Measurements from ENCODE around the gene SEC23IP. TPM values are rescaled to one million over a fixed set of nuclear protein-coding genes. Genes with fewer than 3 reads are reported as not detected.
"Not testable (repeated sequence)": the region's sequence is repeated elsewhere in the genome, so short reads cannot be mapped to it uniquely, and the experiment has no call there.

The SEC23IP gene
- total RNA-seq (2014; rRNA removed), result 24.2 and 28.5 TPM in 2 replicates
- 26.1 TPM for polyA plus RNA-seq (2012)

GRCh38 chr10:119892188-119893065, at the start of gene SEC23IP:
Gene SEC23IP (plus strand): TSS chr10:119892730. CDS start chr10:119892783, 53 bp downstream.
- DNase-seq (ENCODE audit: low read depth), result peak; percentile 95

DNA sequence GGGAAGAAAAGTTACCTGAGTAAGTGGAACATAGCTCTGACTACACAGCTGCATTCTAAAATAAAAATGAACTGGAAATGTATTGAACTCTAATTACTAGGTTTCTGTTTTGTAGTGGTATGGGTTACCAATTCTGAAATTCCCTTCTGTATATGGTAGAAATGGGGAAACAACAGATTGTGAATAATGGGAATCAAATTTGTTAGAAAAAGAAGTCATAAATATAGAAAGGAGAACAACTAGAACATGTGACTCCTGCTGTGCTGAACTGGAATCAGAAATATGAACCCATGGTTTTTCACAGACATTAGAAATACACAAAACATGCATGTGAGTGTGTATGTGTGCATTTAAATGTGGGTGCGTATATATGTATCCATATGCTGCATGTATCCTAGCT, 46.9 kb upstream of the SEC23IP start:
- DNase-seq (ENCODE audit: low read depth), result no peak

DNA sequence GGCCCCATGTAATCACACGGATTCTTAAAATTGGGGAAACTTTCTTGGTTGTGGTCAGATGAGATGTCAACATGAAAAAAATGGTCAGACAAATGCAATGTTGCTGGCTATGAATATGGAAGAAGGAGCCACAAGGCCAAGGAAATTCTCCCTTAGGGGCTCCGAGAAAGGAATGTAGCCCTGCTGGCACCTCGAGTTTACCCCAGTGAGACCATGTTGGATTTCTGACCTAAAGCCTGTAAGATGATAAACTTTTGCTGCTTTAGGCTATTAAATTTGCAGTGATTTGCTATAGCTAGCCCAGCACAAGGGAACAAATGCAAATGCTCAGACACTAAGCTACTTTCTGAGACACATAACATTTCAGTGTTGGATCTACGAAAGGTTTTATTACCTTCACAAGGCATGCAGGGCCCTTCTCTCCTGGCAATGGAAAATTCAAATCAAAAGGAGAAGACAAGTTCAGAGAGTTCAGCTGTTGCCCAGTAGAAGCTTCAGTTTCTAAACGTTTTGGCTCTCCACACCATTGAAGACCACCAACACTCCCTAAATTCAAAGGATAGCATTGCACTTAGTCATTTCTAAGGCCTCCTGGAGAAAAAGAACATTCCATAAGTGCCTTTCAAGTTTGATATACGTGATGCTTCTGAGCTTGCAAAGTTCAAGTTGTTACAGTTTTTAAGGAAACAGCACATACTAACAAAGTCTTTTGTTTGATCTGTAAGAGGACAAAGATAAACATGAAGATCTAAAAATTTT, 43.3 kb upstream of the SEC23IP start:
- peak; percentile 88 for DNase-seq (ENCODE audit: low read depth)

DNA sequence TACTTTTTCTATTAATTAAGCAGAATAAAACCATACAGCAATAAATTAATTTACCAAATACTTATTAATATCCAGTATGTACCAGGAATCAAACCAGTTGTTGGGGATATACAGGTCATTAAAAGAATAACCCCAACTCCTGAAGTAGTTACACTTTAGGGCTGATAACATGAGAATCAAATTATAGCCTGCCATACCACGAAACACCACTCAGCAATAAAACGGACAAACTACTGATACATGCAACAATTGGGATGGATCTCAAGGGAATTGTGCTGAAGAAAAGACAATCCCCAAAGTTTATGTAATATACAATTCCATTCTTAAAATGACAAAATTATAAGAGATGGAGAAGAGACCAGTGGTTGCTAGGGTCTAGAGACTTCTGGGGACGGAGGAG, 42.6 kb upstream of the SEC23IP start:
- peak; percentile 40 for DNase-seq (ENCODE audit: low read depth)

GRCh38 chr10:119852277-119852676, 40.3 kb upstream of the SEC23IP start:
- no peak for DNase-seq (ENCODE audit: low read depth)

- no peak for DNase-seq (ENCODE audit: low read depth)
Measured at GRCh38 chr10:119852822-119853221, 39.7 kb upstream of the SEC23IP start.

DNA sequence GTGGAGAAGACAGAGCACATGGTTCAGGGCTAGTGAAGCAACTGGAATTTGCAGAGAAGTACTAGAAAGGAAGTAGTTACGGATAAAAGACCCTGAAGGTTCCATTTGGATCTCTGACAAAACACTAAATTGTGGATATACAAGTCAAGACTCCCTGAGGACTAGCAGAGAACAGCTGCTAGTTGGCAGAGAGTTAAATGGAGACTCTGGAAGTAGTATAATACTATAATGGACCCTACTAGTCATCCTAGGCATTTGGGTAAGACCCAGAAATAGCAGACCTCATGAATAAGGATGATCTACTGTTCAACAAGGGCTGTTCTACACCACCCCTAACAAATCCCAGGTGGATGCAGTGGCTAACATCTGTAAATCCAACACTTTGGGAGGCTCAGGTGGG, 39.0 kb upstream of the SEC23IP start:
- peak; percentile 69 for DNase-seq (ENCODE audit: low read depth)

DNA sequence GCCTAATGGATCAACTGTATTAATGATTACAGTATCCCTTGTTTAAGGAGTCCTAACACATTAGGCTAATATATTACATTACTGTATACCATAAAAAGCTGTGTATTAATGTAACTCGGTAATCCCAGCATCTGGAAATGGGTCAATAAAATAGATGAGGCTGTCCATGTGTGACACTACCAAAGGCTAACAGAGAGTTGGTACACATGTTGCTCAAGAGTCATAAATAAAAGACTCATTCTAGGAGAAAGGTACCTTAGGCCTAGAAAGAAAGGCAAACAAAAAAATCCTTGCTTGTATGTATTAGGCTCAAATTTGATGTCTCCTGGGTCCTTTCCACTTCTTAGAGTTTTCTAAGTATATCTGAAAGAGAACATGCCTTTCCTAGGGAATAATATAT, 34.5 kb upstream of the SEC23IP start:
- DNase-seq (ENCODE audit: low read depth), result no peak

DNA sequence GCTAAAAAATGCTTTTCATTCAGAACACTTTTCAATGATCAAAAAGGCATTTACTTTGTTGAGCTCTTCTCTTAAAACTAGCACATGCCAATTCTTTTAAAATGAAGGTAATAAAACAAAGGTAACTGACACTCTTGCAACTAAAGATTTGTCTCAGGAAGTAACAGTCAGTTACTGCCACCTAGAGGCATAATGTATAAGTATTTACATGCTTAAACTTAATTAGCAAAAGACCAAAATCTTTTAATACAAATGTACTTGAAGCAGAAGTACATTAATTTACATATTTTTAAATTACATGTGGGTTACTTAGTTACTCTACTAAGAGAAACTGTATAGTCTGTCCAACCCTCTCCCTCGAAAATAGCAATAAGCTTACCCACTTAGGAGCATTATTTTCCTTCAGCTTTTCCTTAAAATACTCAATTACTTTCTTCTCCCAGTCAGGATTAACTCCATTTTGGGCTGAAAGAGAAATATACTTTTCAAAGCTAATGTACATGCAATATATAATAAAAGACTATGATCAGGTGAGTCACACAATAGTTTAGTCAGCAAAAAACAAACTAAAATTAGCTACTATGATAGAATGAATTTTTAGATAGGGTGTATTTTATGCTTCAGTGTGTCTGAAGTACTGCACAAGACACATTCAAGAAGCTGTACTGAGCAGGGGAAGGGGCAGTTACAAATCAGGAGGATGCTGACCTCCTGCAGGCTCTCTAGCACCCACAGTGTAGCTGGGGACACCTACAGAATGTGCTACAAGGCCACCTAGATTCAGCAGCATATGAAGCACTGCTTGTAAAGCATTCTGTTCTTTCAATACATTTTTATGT, 32.9 kb upstream of the SEC23IP start:
- DNase-seq (ENCODE audit: low read depth), result peak; percentile 37

- no peak for DNase-seq (ENCODE audit: low read depth)
Measured at GRCh38 chr10:119860866-119861607, 31.5 kb upstream of the SEC23IP start.

GRCh38 chr10:119862524-119862923, 30.0 kb upstream of the SEC23IP start:
- no peak for DNase-seq (ENCODE audit: low read depth)

DNA sequence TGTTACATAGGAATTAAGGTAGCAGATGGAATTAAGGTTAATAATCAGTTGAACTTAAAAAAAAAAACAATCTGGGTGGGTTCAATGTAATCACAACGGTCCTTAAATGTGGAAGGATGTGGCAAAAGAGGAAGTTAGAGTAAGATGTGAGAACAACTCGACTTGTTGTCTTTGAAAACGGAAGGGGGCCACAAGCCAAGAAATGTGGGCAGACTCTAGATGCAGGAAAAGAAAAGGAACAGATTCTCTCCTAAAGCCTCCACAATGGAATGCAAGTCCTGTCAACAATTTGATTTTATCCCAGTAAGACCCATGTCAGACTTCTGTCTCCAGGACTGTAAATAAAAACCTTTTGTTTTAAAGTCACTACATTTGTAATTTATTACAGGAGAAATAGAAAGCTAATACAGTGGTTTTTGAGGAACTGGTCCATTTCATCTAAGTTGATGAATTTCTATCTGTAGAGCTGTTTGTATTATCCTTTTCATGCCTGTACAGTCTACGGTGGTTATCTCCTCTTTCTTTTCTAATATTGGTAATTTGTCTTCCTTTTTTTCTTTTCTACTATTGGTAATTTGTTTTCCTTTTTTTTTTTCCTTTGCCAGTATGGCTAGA, 28.5 kb upstream of the SEC23IP start:
- DNase-seq (ENCODE audit: low read depth), result no peak

DNA sequence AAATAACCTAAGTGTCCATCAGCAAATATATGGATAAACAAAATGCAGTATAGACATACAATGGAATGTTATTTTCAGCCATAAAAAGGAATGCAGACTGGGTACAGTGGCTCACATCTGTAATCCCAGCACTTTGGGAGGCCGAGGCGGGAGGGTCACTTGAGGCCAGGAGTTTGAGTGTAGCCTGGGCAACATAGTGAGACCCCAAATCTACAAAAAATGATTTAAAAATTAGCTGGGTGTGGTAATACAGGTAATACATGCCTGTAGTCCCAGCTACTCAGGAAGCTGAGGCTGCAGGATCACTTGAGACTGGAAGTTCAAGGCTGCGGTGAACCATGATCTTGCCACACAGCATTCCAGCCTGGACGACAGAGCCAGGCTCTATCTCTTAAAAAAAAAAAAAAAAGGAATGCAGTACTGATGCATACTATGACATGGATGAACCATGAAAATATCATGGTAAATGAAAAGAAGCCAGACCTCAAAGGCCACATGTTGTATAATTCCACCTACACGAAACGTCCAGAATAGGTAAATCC, 26.8 kb upstream of the SEC23IP start:
- DNase-seq (ENCODE audit: low read depth), result no peak

DNA sequence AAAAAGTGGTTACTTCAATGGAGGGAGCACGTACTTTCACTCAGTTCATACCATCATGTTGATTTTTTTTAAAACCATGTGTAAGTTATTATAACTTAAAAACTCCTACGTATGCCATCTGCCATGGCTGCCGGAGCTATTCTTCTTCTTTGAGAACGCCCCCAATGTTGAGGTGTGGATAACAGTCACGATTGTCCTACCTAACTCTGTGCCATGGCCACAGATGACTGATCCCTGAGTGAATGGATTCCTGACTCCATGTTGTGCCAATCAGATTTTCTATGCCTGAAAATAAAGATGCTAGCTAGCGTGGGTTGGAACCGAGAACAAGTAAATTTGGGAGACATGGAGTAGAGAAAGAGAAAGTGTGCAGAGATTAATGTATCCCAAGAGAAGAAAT, 25.2 kb upstream of the SEC23IP start:
- DNase-seq (ENCODE audit: low read depth), result no peak

- not testable (repeated sequence) for DNase-seq (ENCODE audit: low read depth)
Measured at GRCh38 chr10:119869398-119869797, 23.1 kb upstream of the SEC23IP start.

- DNase-seq (ENCODE audit: low read depth), result peak; percentile 24
Measured at GRCh38 chr10:119871881-119872609, 20.5 kb upstream of the SEC23IP start.

DNA sequence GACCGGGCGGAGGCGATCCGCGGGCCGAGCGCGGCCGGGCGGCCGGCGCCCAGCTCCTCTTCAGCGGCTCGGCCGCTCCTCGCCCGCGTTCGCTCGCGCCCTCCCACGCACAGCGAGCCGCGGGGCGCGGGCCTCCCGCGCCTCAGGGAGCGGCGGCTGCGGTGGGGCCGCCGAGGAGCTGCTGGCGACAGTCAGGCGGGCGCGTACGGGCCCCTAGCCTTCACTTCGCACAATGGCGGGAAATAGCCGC, 20.0 kb upstream of the SEC23IP start, which contains the start of gene MCMBP:
Gene MCMBP (minus strand): TSS at position 234 of the 250 bp plus-strand sequence. CDS start 259 bp downstream, outside the sequence.
- DNase-seq (ENCODE audit: low read depth), result no peak

DNA sequence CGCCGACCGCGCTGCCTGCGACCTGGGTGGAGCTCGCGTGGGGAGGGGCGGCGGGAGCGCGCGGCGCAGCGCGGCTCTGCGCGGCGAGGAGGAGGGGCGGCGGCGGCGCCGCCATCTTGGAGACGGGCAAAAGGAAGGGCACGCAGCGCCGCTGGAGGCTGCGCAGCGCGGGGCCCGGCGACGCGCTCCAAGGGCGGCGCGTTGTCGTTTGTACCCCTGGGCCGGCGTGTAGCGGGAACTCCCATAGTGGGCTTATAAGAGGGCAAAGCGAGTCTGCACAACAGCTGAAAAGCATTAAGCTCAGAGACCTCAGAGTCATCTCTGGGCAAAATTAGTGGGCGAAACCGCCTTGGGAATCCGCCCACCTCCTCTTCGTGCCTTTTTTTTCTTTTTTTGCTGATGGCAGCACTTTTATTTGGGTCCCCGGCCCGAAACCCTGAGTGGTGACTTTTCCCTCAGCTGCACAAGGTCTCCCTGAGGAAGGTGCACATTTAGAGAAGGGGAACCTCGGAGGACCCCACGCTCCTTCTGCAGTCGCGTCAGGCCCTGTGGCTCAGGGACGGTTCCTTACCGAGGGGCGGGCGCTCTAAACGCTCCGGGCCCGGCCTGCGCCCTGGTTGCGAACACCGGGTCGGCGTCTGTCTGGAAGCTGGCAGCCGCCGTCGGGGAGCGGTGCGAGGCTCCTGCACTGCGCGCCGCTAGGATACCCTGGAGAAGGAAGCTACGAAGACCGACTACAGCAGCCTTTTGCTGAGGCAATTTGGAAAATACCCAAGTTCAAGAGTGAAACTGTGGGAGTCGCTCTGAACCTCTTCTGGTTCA, 19.5 kb upstream of the SEC23IP start:
- DNase-seq (ENCODE audit: low read depth), result peak; percentile 82

- DNase-seq (ENCODE audit: low read depth), result no peak
Measured at GRCh38 chr10:119878524-119878923, 14.0 kb upstream of the SEC23IP start.
